ENCODE results near the gene KRTAP2-4. TPM values are rescaled to one million over a fixed set of nuclear protein-coding genes. Genes with fewer than 3 reads are reported as not detected.
"Not testable (repeated sequence)": the region's sequence is repeated elsewhere in the genome, so short reads cannot be mapped to it uniquely, and the experiment has no call there.

Gene KRTAP2-4
- total RNA-seq, 1 donor from 2014 or later, result not detected

DNA sequence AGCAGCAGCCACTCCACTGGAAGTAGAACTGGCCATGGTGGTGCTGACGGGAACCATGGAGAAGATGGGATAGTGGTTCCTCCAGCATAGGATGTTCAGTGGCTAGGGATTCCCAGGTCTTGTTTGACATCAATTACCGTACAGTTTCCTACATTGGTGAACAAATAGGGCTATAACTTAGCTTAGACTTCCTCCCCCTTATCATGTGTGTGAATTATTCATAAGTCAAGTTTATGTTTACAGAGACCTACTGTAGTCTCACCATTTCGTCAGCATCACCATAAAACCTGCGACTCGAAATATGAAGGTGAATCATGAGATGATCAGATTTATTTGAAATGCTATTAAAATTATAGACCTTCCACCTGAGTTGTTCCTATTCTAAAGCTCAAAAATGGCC is 6.9 kb downstream of the KRTAP2-4 start:
- peaks cover 45% of the 10 kb centered on the region for H3K4me1 Mint-ChIP-seq (ENCODE audit: unreplicated experiment)
- no peak overlapping the region for H3K27ac Mint-ChIP-seq (ENCODE audit: unreplicated experiment)
- DNase-seq (ENCODE audit: extremely low spot score, unreplicated experiment), result no peak
- H3K27me3 Mint-ChIP-seq (ENCODE audit: unreplicated experiment), result no peaks in the 10 kb centered on the region
- TF ChIP-seq, protein P1, sequence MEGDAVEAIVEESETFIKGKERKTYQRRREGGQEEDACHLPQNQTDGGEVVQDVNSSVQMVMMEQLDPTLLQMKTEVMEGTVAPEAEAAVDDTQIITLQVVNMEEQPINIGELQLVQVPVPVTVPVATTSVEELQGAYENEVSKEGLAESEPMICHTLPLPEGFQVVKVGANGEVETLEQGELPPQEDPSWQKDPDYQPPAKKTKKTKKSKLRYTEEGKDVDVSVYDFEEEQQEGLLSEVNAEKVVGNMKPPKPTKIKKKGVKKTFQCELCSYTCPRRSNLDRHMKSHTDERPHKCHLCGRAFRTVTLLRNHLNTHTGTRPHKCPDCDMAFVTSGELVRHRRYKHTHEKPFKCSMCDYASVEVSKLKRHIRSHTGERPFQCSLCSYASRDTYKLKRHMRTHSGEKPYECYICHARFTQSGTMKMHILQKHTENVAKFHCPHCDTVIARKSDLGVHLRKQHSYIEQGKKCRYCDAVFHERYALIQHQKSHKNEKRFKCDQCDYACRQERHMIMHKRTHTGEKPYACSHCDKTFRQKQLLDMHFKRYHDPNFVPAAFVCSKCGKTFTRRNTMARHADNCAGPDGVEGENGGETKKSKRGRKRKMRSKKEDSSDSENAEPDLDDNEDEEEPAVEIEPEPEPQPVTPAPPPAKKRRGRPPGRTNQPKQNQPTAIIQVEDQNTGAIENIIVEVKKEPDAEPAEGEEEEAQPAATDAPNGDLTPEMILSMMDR (IDR thresholded peaks at IDR 0.05), result no peak
- H3K4me3 Mint-ChIP-seq (ENCODE audit: unreplicated experiment), result no peak overlapping the region
- no peaks in the 10 kb centered on the region for H3K36me3 Mint-ChIP-seq (ENCODE audit: unreplicated experiment)
- H3K9me3 Mint-ChIP-seq (ENCODE audit: unreplicated experiment), result peaks cover 7% of the 10 kb centered on the region

DNA sequence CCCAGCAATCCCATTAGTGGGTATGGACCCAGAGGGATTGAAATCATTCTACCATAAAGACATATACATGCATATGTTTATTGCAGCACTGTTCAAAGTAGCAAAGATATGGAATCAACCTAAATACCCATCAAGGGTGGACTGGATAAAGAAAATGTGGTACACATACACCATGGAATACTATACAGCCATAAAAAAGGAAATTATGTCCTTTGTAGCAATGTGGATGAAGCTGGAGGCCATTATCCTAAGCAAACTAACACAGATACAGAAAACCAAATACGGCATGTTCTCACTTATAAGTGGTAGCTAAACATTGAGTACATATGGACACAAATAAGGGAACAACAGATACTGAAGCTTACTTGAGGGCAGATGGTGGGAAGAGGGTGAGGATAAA is 8.1 kb downstream of the KRTAP2-4 start:
- no peaks in the 10 kb centered on the region for H3K27me3 Mint-ChIP-seq (ENCODE audit: unreplicated experiment)
- H3K9me3 Mint-ChIP-seq (ENCODE audit: unreplicated experiment), result peaks cover 10% of the 10 kb centered on the region
- H3K4me3 Mint-ChIP-seq (ENCODE audit: unreplicated experiment), result no peak overlapping the region
- no peak overlapping the region for H3K27ac Mint-ChIP-seq (ENCODE audit: unreplicated experiment)
- TF ChIP-seq, protein P1 (IDR thresholded peaks at IDR 0.05), result no peak
- DNase-seq (ENCODE audit: extremely low spot score, unreplicated experiment), result no peak
- peaks cover 36% of the 10 kb centered on the region for H3K4me1 Mint-ChIP-seq (ENCODE audit: unreplicated experiment)
- H3K36me3 Mint-ChIP-seq (ENCODE audit: unreplicated experiment), result peaks cover 4% of the 10 kb centered on the region

- not testable (repeated sequence) for H3K27ac Mint-ChIP-seq (ENCODE audit: unreplicated experiment); DNase-seq (ENCODE audit: extremely low spot score, unreplicated experiment); H3K4me3 Mint-ChIP-seq (ENCODE audit: unreplicated experiment); H3K36me3 Mint-ChIP-seq (ENCODE audit: unreplicated experiment); H3K27me3 Mint-ChIP-seq (ENCODE audit: unreplicated experiment)
- Mint-ChIP-seq H3K9me3 (ENCODE audit: unreplicated experiment) (peaks cover 10% of the 10 kb centered on the region), H3K4me1 (ENCODE audit: unreplicated experiment) (peaks cover 15% of the 10 kb centered on the region)
Observed at GRCh38 chr17:41055130-41055529, 10.5 kb downstream of the KRTAP2-4 start, which contains the start of gene KRTAP2-2. Gene KRTAP2-2, minus strand, starts transcription at chr17:41055230. Its CDS starts 19 bp downstream, at chr17:41055211.

DNA sequence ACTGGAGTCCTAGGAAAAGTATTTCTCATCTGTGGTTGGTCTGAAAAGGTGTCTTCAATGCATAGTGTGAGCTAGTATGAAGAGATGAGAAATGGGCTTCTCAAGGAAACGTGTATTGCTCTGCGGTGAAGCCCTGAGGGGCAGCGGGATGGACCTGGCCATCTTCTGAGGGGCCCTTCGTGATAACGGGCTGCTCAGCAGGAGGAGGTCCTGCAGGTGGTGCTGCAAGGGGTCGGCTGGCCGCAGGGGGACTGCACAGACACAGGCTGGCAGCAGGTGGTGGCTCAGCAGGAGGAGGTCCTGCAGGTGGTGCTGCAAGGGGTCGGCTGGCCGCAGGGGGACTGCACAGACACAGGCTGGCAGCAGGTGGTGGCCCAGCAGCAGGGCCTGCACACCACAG is 11.1 kb downstream of the KRTAP2-4 start:
- not testable (repeated sequence) for H3K4me3 Mint-ChIP-seq (ENCODE audit: unreplicated experiment); H3K27ac Mint-ChIP-seq (ENCODE audit: unreplicated experiment); H3K36me3 Mint-ChIP-seq (ENCODE audit: unreplicated experiment); DNase-seq (ENCODE audit: extremely low spot score, unreplicated experiment); H3K27me3 Mint-ChIP-seq (ENCODE audit: unreplicated experiment)
- H3K9me3 Mint-ChIP-seq (ENCODE audit: unreplicated experiment), result peaks cover 10% of the 10 kb centered on the region
- peaks cover 14% of the 10 kb centered on the region for H3K4me1 Mint-ChIP-seq (ENCODE audit: unreplicated experiment)

GRCh38 chr17:41054025-41054424 is 11.7 kb downstream of the KRTAP2-4 start:
- Mint-ChIP-seq H3K27me3 (ENCODE audit: unreplicated experiment) (no peaks in the 10 kb centered on the region), H3K36me3 (ENCODE audit: unreplicated experiment) (peaks cover 4% of the 10 kb centered on the region)
- no peak for DNase-seq (ENCODE audit: extremely low spot score, unreplicated experiment)

DNA sequence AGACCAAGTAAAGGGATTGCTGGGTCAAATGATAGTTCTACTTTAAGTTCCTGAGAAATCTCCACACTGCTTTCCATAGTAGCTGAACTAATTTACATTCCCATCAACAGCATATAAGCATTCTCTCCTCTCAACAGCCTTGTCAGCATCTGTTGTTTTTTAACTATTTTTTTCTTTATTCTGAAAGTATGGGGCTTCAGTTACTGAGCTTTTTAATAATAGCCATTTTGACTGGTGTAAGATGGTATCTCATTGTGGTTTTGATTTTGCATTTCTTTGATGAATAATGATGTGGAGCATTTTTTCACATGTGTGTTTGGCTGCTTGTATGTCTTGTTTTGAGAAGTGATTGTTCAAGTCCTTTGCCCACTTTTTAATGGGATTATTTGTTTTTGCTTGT is 13.1 kb downstream of the KRTAP2-4 start:
- no peak overlapping the region for H3K4me3 Mint-ChIP-seq (ENCODE audit: unreplicated experiment)
- H3K9me3 Mint-ChIP-seq (ENCODE audit: unreplicated experiment), result peaks cover 10% of the 10 kb centered on the region
- peaks cover 4% of the 10 kb centered on the region for H3K36me3 Mint-ChIP-seq (ENCODE audit: unreplicated experiment)
- no peak for DNase-seq (ENCODE audit: extremely low spot score, unreplicated experiment)
- TF ChIP-seq, protein P1 (IDR thresholded peaks at IDR 0.05), result no peak
- peaks cover 23% of the 10 kb centered on the region for H3K4me1 Mint-ChIP-seq (ENCODE audit: unreplicated experiment)
- no peaks in the 10 kb centered on the region for H3K27me3 Mint-ChIP-seq (ENCODE audit: unreplicated experiment)
- no peak overlapping the region for H3K27ac Mint-ChIP-seq (ENCODE audit: unreplicated experiment)

More at GRCh38 chr17:41054025-41054424, 11.7 kb downstream of the KRTAP2-4 start:
- TF ChIP-seq, protein P1 (IDR thresholded peaks at IDR 0.05), result no peak
- Mint-ChIP-seq H3K27ac (ENCODE audit: unreplicated experiment) (no peak overlapping the region), H3K9me3 (ENCODE audit: unreplicated experiment) (peaks cover 10% of the 10 kb centered on the region), H3K4me1 (ENCODE audit: unreplicated experiment) (peaks cover 11% of the 10 kb centered on the region), H3K4me3 (ENCODE audit: unreplicated experiment) (no peak overlapping the region)

Data from osteocyte (in vitro differentiated cells).